ENCODE measurements around the gene APC2.

DNA sequence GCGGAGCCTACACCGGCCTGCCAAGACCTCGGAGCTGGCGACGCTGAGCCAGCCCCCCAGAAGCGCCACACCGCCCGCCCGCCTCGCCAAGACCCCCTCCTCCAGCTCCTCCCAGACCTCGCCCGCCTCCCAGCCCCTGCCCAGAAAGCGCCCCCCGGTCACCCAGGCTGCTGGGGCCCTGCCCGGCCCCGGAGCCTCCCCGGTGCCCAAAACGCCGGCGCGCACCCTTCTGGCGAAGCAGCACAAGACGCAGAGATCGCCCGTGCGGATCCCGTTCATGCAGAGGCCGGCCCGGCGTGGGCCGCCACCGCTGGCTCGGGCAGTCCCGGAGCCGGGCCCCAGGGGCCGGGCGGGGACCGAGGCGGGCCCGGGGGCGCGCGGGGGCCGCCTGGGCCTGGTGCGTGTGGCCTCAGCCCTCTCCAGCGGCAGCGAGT is 18.9 kb downstream of the APC2 start:
- TF ChIP-seq CTCF (IDR thresholded peaks at IDR 0.05; ENCODE audit: poor library complexity, severe bottlenecking) (no peak), EP300 (conservative IDR thresholded peaks at IDR 0.05; ENCODE audit: poor library complexity, severe bottlenecking) (no peak), EZH2 (IDR thresholded peaks at IDR 0.05; ENCODE audit: borderline replicate concordance, insufficient read depth, low read length, poor library complexity, severe bottlenecking) (no peak), POLR2AphosphoS5 (IDR thresholded peaks at IDR 0.05) (no peak), TAF1 (IDR thresholded peaks at IDR 0.05; ENCODE audit: low read depth) (no peak), SMC3 (conservative IDR thresholded peaks at IDR 0.05; ENCODE audit: poor library complexity) (no peak), RAD21 (conservative IDR thresholded peaks at IDR 0.05) (no peak), MXI1 (conservative IDR thresholded peaks at IDR 0.05; ENCODE audit: poor library complexity, severe bottlenecking) (no peak)
- TF ChIP-seq, protein P1, sequence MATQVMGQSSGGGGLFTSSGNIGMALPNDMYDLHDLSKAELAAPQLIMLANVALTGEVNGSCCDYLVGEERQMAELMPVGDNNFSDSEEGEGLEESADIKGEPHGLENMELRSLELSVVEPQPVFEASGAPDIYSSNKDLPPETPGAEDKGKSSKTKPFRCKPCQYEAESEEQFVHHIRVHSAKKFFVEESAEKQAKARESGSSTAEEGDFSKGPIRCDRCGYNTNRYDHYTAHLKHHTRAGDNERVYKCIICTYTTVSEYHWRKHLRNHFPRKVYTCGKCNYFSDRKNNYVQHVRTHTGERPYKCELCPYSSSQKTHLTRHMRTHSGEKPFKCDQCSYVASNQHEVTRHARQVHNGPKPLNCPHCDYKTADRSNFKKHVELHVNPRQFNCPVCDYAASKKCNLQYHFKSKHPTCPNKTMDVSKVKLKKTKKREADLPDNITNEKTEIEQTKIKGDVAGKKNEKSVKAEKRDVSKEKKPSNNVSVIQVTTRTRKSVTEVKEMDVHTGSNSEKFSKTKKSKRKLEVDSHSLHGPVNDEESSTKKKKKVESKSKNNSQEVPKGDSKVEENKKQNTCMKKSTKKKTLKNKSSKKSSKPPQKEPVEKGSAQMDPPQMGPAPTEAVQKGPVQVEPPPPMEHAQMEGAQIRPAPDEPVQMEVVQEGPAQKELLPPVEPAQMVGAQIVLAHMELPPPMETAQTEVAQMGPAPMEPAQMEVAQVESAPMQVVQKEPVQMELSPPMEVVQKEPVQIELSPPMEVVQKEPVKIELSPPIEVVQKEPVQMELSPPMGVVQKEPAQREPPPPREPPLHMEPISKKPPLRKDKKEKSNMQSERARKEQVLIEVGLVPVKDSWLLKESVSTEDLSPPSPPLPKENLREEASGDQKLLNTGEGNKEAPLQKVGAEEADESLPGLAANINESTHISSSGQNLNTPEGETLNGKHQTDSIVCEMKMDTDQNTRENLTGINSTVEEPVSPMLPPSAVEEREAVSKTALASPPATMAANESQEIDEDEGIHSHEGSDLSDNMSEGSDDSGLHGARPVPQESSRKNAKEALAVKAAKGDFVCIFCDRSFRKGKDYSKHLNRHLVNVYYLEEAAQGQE (IDR thresholded peaks at IDR 0.05; ENCODE audit: borderline replicate concordance): no peak

Data from neural cell (in vitro differentiated cells).